ENCODE measurements around the gene ZNF350. TPM values are rescaled to one million over a fixed set of nuclear protein-coding genes. Genes with fewer than 3 reads are reported as not detected.
A peak's percentile ranks its signal among the peaks of the same experiment; 100 is the strongest.

The ZNF350 gene
- total and polyA plus RNA-seq, 4 donors = 2.1 to 4.9 (median 3.6) TPM

- WGBS = 89% methylated on average over 3 of the region's 3 CpGs
- Histone ChIP-seq H3K36me3 (ENCODE audit: control insufficient read depth in 4 of 4, insufficient read depth in 3 of 4, low read depth in 1 of 4, low read length in 3 of 4) (no peaks in the 10 kb centered on the region), H3K4me1 (ENCODE audit: control insufficient read depth in 4 of 4, insufficient read depth in 4 of 4, low read length in 3 of 4) (no peaks in the 10 kb centered on the region), H3K27ac (ENCODE audit: low read depth in 1 of 2, low read length in 2 of 2) (no peak overlapping the region), H3K27me3 (ENCODE audit: control insufficient read depth in 4 of 4, insufficient read depth in 4 of 4, low read length in 3 of 4) (no peaks in the 10 kb centered on the region), H3K9ac (ENCODE audit: low read depth in 1 of 2, low read length in 2 of 2) (no peak overlapping the region), H3K4me3 (ENCODE audit: low read depth in 1 of 3, low read length in 3 of 3) (peak overlapping the region in 2 of 3 donors; percentile 16 to 34), H3K9me3 (ENCODE audit: control insufficient read depth in 4 of 4, low read length in 3 of 4) (peaks cover 45 to 75% (median 61%) of the 10 kb centered on the region in 4 donors)
- TF ChIP-seq HNF4A (conservative IDR thresholded peaks at IDR 0.05) = no peak
- TF ChIP-seq NR2F2 (IDR thresholded peaks at IDR 0.05) = no peak
- DNase-seq (ENCODE audit: low spot score) = no peak
Measured at GRCh38 chr19:51919606-51920005, 67.0 kb downstream of the ZNF350 start.

- Histone ChIP-seq H3K4me1 (ENCODE audit: control insufficient read depth in 4 of 4, insufficient read depth in 4 of 4, low read length in 3 of 4) (no peaks in the 10 kb centered on the region), H3K27ac (ENCODE audit: low read depth in 1 of 2, low read length in 2 of 2) (no peak overlapping the region), H3K9me3 (ENCODE audit: control insufficient read depth in 4 of 4, low read length in 3 of 4) (peaks cover 33 to 72% (median 54%) of the 10 kb centered on the region in 4 donors), H3K4me3 (ENCODE audit: low read depth in 1 of 3, low read length in 3 of 3) (peak overlapping the region in 2 of 3 donors; percentile 9 to 22), H3K36me3 (ENCODE audit: control insufficient read depth in 4 of 4, insufficient read depth in 3 of 4, low read depth in 1 of 4, low read length in 3 of 4) (peaks cover 0 to 2% (median 0%) of the 10 kb centered on the region in 4 donors), H3K9ac (ENCODE audit: low read depth in 1 of 2, low read length in 2 of 2) (no peak overlapping the region), H3K27me3 (ENCODE audit: control insufficient read depth in 4 of 4, insufficient read depth in 4 of 4, low read length in 3 of 4) (no peaks in the 10 kb centered on the region)
- DNase-seq (ENCODE audit: low spot score) = no peak
- 90% methylated on average over 1 of the region's 1 CpG for WGBS
- TF ChIP-seq NR2F2 (IDR thresholded peaks at IDR 0.05) (no peak), EGR1 (IDR thresholded peaks at IDR 0.05; ENCODE audit: low read depth in 2 of 2) (no peak), RXRA (IDR thresholded peaks at IDR 0.05) (no peak)
- TF ChIP-seq, protein P1, sequence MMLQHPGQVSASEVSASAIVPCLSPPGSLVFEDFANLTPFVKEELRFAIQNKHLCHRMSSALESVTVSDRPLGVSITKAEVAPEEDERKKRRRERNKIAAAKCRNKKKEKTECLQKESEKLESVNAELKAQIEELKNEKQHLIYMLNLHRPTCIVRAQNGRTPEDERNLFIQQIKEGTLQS (IDR thresholded peaks at IDR 0.05) = no peak
Measured at GRCh38 chr19:51916167-51916566, 70.5 kb downstream of the ZNF350 start.

DNA sequence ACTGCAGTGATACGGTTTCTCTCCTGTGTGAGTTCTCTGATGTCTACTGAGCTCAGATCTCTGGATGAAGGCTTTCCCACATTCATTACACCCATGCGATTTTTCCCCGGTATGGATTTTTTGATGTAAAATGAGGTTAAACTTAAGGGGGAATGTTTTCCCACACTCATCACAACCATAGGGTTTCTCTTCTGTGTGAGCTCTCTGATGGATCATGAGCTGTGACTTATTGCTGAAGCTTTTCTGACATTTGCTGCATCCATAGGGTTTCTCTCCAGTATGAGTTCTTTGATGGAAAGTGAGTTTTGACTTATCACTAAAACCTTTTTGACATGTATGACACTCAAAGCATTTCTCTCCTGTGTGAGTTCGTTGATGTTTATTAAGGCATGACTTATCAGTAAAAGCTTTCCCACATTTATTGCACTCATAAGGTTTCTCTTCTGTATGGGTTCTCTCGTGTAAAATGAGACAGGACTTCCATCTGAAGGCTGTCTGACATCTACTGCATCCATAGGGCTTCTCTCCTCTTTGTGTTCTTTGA lies 71.2 kb downstream of the ZNF350 start:
- Histone ChIP-seq H3K9ac (ENCODE audit: low read depth in 1 of 2, low read length in 2 of 2) (no peak overlapping the region), H3K27me3 (ENCODE audit: control insufficient read depth in 4 of 4, insufficient read depth in 4 of 4, low read length in 3 of 4) (no peaks in the 10 kb centered on the region), H3K9me3 (ENCODE audit: control insufficient read depth in 4 of 4, low read length in 3 of 4) (peaks cover 31 to 70% (median 49%) of the 10 kb centered on the region in 4 donors), H3K4me1 (ENCODE audit: control insufficient read depth in 4 of 4, insufficient read depth in 4 of 4, low read length in 3 of 4) (no peaks in the 10 kb centered on the region), H3K36me3 (ENCODE audit: control insufficient read depth in 4 of 4, insufficient read depth in 3 of 4, low read depth in 1 of 4, low read length in 3 of 4) (peaks cover 0 to 2% (median 0%) of the 10 kb centered on the region in 4 donors), H3K27ac (ENCODE audit: low read depth in 1 of 2, low read length in 2 of 2) (no peak overlapping the region), H3K4me3 (ENCODE audit: low read depth in 1 of 3, low read length in 3 of 3) (peak overlapping the region in 2 of 3 donors; percentile 50 to 63)
- no peak for DNase-seq (ENCODE audit: low spot score)
- 76% methylated on average over 5 of the region's 5 CpGs for WGBS
- no peak for TF ChIP-seq YY1 (IDR thresholded peaks at IDR 0.05)
- no peak for TF ChIP-seq REST (IDR thresholded peaks at IDR 0.05)

Other genes with a start within 250 kb of the ZNF350 start
- gene FPR1, start 235.0 kb downstream of the ZNF350 start, total RNA-seq = 10 to 100 TPM in 1 of 2 donors, 1 to 10 TPM in 1; 9.9 to 17.0 TPM
- gene FPR1, start 235.0 kb downstream of the ZNF350 start, polyA plus RNA-seq = 1 to 10 TPM; 2.7 to 6.3 TPM
- 1 to 10 TPM; 3.8 to 4.1 TPM for gene FPR2, start 225.7 kb downstream of the ZNF350 start, total RNA-seq
- gene FPR2, start 225.7 kb downstream of the ZNF350 start, polyA plus RNA-seq = under 1 TPM; 0.15 to 0.89 TPM
- gene FPR3, start 191.7 kb downstream of the ZNF350 start, total RNA-seq = 1 to 10 TPM; 3.6 to 7.8 TPM
- gene FPR3, start 191.7 kb downstream of the ZNF350 start, polyA plus RNA-seq = 1 to 10 TPM; 1.0 to 4.5 TPM
- gene ZNF577, start 98.9 kb downstream of the ZNF350 start, total RNA-seq = 1 to 10 TPM; 3.1 to 5.4 TPM
- gene ZNF577, start 98.9 kb downstream of the ZNF350 start, polyA plus RNA-seq = 1 to 10 TPM; 2.0 to 2.6 TPM
- 1 to 10 TPM; 4.2 to 5.0 TPM for gene ZNF649, start 81.8 kb downstream of the ZNF350 start, total RNA-seq
- gene ZNF649, start 81.8 kb downstream of the ZNF350 start, polyA plus RNA-seq = 1 to 10 TPM in 1 of 2 donors, under 1 TPM in 1; 0.83 to 1.9 TPM
- 1 to 10 TPM; 2.6 to 2.8 TPM for gene ZNF613, start 59.4 kb downstream of the ZNF350 start, total RNA-seq
- gene ZNF613, start 59.4 kb downstream of the ZNF350 start, polyA plus RNA-seq = 1 to 10 TPM; 1.1 to 1.3 TPM
- 1 to 10 TPM; 3.6 to 6.2 TPM for gene ZNF615, start 21.4 kb upstream of the ZNF350 start, total RNA-seq
- gene ZNF615, start 21.4 kb upstream of the ZNF350 start, polyA plus RNA-seq = 1 to 10 TPM; 1.7 to 2.1 TPM
- gene ZNF614, start 41.5 kb upstream of the ZNF350 start, total RNA-seq = 1 to 10 TPM; 2.2 to 4.7 TPM
- 1 to 10 TPM; 1.1 TPM for gene ZNF614, start 41.5 kb upstream of the ZNF350 start, polyA plus RNA-seq
- gene ZNF432, start 62.0 kb upstream of the ZNF350 start, total RNA-seq = 1 to 10 TPM; 2.8 to 4.8 TPM
- gene ZNF432, start 62.0 kb upstream of the ZNF350 start, polyA plus RNA-seq = under 1 TPM; 0.83 to 0.99 TPM
- gene ZNF841, start 108.9 kb upstream of the ZNF350 start, total RNA-seq = 10 to 100 TPM in 1 of 2 donors, 1 to 10 TPM in 1; 5.9 to 11.1 TPM
- gene ZNF841, start 108.9 kb upstream of the ZNF350 start, polyA plus RNA-seq = 1 to 10 TPM in 1 of 2 donors, under 1 TPM in 1; 0.86 to 2.5 TPM
- gene ZNF616, start 153.1 kb upstream of the ZNF350 start, total RNA-seq = 1 to 10 TPM; 4.1 TPM
- 1 to 10 TPM; 1.5 to 3.0 TPM for gene ZNF616, start 153.1 kb upstream of the ZNF350 start, polyA plus RNA-seq
- gene ZNF836, start 184.8 kb upstream of the ZNF350 start, total RNA-seq = 1 to 10 TPM; 1.9 to 3.1 TPM
- gene ZNF836, start 184.8 kb upstream of the ZNF350 start, polyA plus RNA-seq = 1 to 10 TPM in 1 of 2 donors, under 1 TPM in 1; 0.85 to 1.7 TPM
- gene PPP2R1A, start 203.2 kb upstream of the ZNF350 start, total RNA-seq = 10 to 100 TPM; 33.6 to 58.1 TPM
- gene PPP2R1A, start 203.2 kb upstream of the ZNF350 start, polyA plus RNA-seq = 10 to 100 TPM; 61.6 TPM

All from liver (tissue), 9 donors.